HL-60 (cell line): Measurements from ENCODE around the gene NAA38.

Source experiments
- DNase-seq, 2 experiments: peaks; one replicate each; pipeline ENCODE4 v3.0.0-alpha.2; 2010 to 2020; ENCODE audit warnings: low read depth in 1 of 2, low spot score in 1 of 2
- H3K27ac ChIP-seq: fragments of 250-450 bp; sonication (Bioruptor Pico); replicated peaks from 2 replicates; pipeline ENCODE4 v1.5.1; 2020; ENCODE audit warnings: mild to moderate bottlenecking, moderate library complexity
- H3K27me3 ChIP-seq: fragments of 250-450 bp; sonication (Bioruptor Pico); 2 replicates; pipeline ENCODE4 v1.5.1; 2021; ENCODE audit warnings: mild to moderate bottlenecking, moderate library complexity; ENCODE audit not compliant: insufficient read depth, poor library complexity, severe bottlenecking
- H3K4me3 ChIP-seq: replicated peaks from 2 replicates; pipeline ENCODE4 v1.5.1; 2011; ENCODE audit warnings: mild to moderate bottlenecking, control low read depth, low read length; ENCODE audit not compliant: insufficient read depth
- GABPA ChIP-seq: IDR thresholded peaks from 2 replicates; pipeline ENCODE4 v1.6.1; 2012; ENCODE audit warnings: low read depth
- POLR2AphosphoS5 ChIP-seq: IDR thresholded peaks from 2 replicates; pipeline ENCODE4 v1.6.1; 2012; ENCODE audit warnings: low read depth
- REST ChIP-seq: IDR thresholded peaks from 2 replicates; pipeline ENCODE4 v1.6.1; 2012; ENCODE audit warnings: low read depth; ENCODE audit not compliant: insufficient replicate concordance
- SPI1 ChIP-seq: IDR thresholded peaks from 2 replicates; pipeline ENCODE4 v1.6.1; 2012; ENCODE audit warnings: low read depth, mild to moderate bottlenecking, borderline replicate concordance
- TF ChIP-seq, protein P1 (sequence below): IDR thresholded peaks from one replicate; pipeline ENCODE4 v1.5.1; 2011; ENCODE audit warnings: low read length, control low read depth, inconsistent platforms; ENCODE audit not compliant: insufficient read depth

NAA38 gene

DNA sequence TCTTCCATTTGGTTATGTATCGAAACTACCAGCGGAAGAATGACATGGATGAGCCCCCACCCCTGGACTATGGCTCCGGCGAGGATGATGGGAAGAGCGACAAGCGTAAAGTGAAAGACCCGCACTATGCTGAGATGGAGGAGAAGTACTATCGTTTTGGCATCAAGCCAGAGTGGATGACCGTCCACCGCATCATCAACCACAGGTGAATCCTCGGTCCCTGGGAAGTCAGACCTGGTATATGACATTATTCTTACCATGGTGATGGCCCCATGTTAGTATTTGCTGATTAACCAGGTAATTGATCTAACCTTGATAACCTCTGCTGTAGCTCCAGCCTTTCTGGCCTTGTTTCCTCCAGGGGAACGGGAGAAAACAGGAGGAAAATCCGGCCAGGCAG lies 39.7 kb upstream of the NAA38 start:
- no peak for TF ChIP-seq POLR2AphosphoS5
- Histone ChIP-seq H3K4me3 (no peak overlapping the region), H3K27ac (no peak overlapping the region), H3K27me3 (no peaks in the 10 kb centered on the region)
- no peak for DNase-seq

DNA sequence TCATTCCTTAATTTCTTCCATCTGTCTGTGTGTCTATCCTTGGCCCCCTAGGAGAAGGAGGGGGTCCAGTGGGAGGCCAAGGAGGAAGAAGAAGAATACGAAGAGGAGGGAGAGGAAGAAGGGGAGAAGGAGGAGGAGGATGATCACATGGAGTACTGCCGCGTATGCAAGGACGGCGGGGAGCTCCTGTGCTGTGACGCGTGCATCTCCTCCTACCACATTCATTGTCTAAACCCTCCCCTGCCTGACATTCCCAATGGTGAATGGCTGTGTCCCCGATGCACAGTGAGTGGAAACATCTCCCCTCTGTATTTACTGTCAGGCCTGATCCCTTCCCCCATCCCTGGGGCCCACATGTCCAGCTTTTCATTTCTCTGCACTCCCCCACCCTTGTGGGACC lies 37.5 kb upstream of the NAA38 start:
- H3K27ac ChIP-seq: no peak overlapping the region
- TF ChIP-seq GABPA: no peak
- TF ChIP-seq, protein P1, sequence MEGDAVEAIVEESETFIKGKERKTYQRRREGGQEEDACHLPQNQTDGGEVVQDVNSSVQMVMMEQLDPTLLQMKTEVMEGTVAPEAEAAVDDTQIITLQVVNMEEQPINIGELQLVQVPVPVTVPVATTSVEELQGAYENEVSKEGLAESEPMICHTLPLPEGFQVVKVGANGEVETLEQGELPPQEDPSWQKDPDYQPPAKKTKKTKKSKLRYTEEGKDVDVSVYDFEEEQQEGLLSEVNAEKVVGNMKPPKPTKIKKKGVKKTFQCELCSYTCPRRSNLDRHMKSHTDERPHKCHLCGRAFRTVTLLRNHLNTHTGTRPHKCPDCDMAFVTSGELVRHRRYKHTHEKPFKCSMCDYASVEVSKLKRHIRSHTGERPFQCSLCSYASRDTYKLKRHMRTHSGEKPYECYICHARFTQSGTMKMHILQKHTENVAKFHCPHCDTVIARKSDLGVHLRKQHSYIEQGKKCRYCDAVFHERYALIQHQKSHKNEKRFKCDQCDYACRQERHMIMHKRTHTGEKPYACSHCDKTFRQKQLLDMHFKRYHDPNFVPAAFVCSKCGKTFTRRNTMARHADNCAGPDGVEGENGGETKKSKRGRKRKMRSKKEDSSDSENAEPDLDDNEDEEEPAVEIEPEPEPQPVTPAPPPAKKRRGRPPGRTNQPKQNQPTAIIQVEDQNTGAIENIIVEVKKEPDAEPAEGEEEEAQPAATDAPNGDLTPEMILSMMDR: no peak
- no peak for TF ChIP-seq SPI1
- no peak for TF ChIP-seq POLR2AphosphoS5
- TF ChIP-seq REST: no peak
- no peak overlapping the region for H3K4me3 ChIP-seq
- DNase-seq: no peak
- H3K27me3 ChIP-seq: no peaks in the 10 kb centered on the region

GRCh38 chr17:7894226-7894625 lies 36.9 kb upstream of the NAA38 start:
- no peak overlapping the region for H3K27ac ChIP-seq
- TF ChIP-seq, protein P1: no peak
- no peak for TF ChIP-seq POLR2AphosphoS5
- H3K27me3 ChIP-seq: no peaks in the 10 kb centered on the region
- no peak overlapping the region for H3K4me3 ChIP-seq
- no peak for DNase-seq

DNA sequence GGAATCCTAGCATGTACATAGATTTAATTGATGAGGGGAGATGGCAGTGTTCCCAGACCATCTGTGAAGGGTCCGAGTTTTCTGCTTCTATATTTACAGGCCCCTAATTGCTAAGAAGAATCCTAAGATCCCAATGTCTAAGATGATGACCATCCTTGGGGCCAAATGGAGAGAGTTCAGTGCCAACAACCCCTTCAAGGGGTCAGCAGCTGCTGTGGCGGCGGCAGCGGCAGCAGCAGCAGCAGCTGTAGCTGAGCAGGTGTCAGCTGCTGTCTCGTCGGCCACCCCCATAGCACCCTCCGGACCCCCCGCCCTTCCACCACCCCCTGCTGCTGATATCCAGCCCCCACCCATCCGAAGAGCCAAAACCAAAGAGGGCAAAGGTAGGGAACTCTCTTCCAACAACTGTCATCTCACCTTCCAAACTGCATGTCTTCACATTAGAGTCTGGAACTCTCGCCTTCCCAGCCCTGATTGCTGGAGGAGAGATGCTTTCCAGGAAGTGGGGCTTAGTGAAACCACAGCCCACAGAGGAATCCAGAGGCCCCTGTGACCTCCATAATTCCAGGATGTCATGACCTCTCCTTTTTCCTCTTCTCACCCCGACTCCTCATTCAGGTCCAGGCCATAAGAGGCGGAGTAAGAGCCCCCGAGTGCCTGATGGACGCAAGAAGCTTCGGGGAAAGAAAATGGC lies 36.0 kb upstream of the NAA38 start:
- Histone ChIP-seq H3K27me3 (no peaks in the 10 kb centered on the region), H3K4me3 (no peak overlapping the region), H3K27ac (no peak overlapping the region)
- no peak for DNase-seq
- TF ChIP-seq SPI1: no peak
- no peak for TF ChIP-seq GABPA
- TF ChIP-seq, protein P1: no peak
- no peak for TF ChIP-seq POLR2AphosphoS5
- TF ChIP-seq REST: no peak
